Stimulated activated CD8-positive, alpha-beta memory T cell treated with anti-CD3 and anti-CD28 coated beads, Interleukin-15, amount 100 ng/mL, for 1 hour (primary cell): ENCODE data around the gene TOMM70.
A peak's percentile ranks its signal among the peaks of the same experiment; 100 is the strongest.
"Not testable (repeated sequence)": the region's sequence is repeated elsewhere in the genome, so short reads cannot be mapped to it uniquely, and the experiment has no call there.

ENCODE experiments used
- DNase-seq: peaks from one replicate; pipeline ENCODE4 v3.0.0-alpha.2; 2020; ENCODE audit warnings: low read depth

Gene TOMM70

GRCh38 chr3:100364421-100364820 is 36.5 kb downstream of the TOMM70 start:
- no peak for DNase-seq

- DNase-seq = no peak
Measured at GRCh38 chr3:100361897-100362296, 39.0 kb downstream of the TOMM70 start.

- DNase-seq = no peak
Measured at GRCh38 chr3:100360757-100361496, 40.0 kb downstream of the TOMM70 start.

- DNase-seq = no peak
Measured at GRCh38 chr3:100359035-100359434, 41.9 kb downstream of the TOMM70 start.

GRCh38 chr3:100358413-100358812 is 42.5 kb downstream of the TOMM70 start:
- DNase-seq = no peak

GRCh38 chr3:100354850-100355249 is 46.0 kb downstream of the TOMM70 start:
- no peak for DNase-seq

- no peak for DNase-seq
Measured at GRCh38 chr3:100352296-100353231, 48.3 kb downstream of the TOMM70 start.

- not testable (repeated sequence) for DNase-seq
Measured at GRCh38 chr3:100351770-100352169, 49.1 kb downstream of the TOMM70 start.

- DNase-seq = no peak
Measured at GRCh38 chr3:100348727-100349126, 52.2 kb downstream of the TOMM70 start.

- no peak for DNase-seq
Measured at GRCh38 chr3:100340527-100340926, 60.4 kb downstream of the TOMM70 start.

- no peak for DNase-seq
Measured at GRCh38 chr3:100339786-100340185, 61.1 kb downstream of the TOMM70 start.

- DNase-seq = no peak
Measured at GRCh38 chr3:100338911-100339310, 62.0 kb downstream of the TOMM70 start.

GRCh38 chr3:100336229-100336628 is 64.7 kb downstream of the TOMM70 start:
- DNase-seq = not testable (repeated sequence)

- no peak for DNase-seq
Measured at GRCh38 chr3:100335434-100335833, 65.5 kb downstream of the TOMM70 start.

GRCh38 chr3:100334488-100335351 is 66.2 kb downstream of the TOMM70 start, which contains the start of gene NIT2:
TSS of gene NIT2 (plus strand) at chr3:100334757. CDS start at chr3:100334792, 35 bp downstream.
- DNase-seq = peak; percentile 47

- no peak for DNase-seq
Measured at GRCh38 chr3:100333970-100334487, 66.9 kb downstream of the TOMM70 start.

GRCh38 chr3:100333051-100333450 is 67.8 kb downstream of the TOMM70 start:
- no peak for DNase-seq

GRCh38 chr3:100331660-100332059 is 69.2 kb downstream of the TOMM70 start:
- DNase-seq = no peak

GRCh38 chr3:100330651-100331050 is 70.2 kb downstream of the TOMM70 start:
- no peak for DNase-seq

- DNase-seq = no peak
Measured at GRCh38 chr3:100329800-100330489, 70.9 kb downstream of the TOMM70 start.

- DNase-seq = not testable (repeated sequence)
Measured at GRCh38 chr3:100327377-100327776, 73.5 kb downstream of the TOMM70 start.
